NOMO-1 treated with dmso at 0.1 percent for 144 hours (cell line): ENCODE measurements around the gene LILRA6.
"Not testable (repeated sequence)": the region's sequence is repeated elsewhere in the genome, so short reads cannot be mapped to it uniquely, and the experiment has no call there.

Source experiments
- DNase-seq: peaks from one replicate; lab custom pipeline; 2025; ENCODE audit not compliant: unreplicated experiment; lab: John Stamatoyannopoulos, UW

The LILRA6 gene

DNA sequence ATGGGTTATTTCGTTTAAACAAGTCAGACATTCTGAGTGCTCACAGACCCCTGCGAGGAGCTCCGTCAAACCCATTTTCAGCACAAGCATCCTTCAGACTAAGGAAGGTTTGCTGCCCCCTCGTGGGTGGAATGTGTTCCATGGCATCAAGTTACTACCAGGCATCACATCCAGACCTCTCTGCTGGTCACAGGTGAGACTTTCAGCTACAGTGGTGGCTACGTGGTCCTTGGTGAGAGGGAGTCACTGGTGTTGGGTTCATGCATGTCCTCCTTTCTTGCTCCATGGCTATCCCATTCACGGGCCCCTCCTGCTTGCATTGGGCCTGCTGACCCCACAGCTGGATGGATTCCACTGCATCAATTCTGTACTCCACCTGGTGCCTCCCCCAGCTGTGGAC is 23.5 kb upstream of the LILRA6 start:
- peak; percentile 10 for DNase-seq

DNA sequence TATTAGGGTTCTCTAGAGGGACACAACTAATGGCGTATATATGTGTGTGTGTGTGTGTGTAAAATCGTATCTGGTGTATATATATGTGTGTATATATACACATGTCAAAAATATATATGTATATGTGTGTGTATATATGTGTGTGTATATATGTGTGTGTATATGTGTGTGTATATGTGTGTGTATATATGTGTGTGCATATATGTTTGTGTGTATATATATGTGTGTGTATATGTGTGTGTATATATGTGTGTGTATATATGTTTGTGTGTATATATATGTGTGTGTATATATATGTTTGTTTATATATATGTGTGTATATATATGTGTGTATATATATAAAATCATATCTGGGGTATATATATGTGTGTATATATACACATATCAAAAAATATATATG is 19.9 kb upstream of the LILRA6 start:
- DNase-seq = no peak

GRCh38 chr19:54262066-54262465 is 19.5 kb upstream of the LILRA6 start:
- DNase-seq = no peak

GRCh38 chr19:54257116-54257480 is 14.5 kb upstream of the LILRA6 start, which contains the start of gene LILRB5:
TSS of gene LILRB5 (minus strand) at chr19:54257273. CDS start at chr19:54257193, 80 bp downstream.
- no peak for DNase-seq

DNA sequence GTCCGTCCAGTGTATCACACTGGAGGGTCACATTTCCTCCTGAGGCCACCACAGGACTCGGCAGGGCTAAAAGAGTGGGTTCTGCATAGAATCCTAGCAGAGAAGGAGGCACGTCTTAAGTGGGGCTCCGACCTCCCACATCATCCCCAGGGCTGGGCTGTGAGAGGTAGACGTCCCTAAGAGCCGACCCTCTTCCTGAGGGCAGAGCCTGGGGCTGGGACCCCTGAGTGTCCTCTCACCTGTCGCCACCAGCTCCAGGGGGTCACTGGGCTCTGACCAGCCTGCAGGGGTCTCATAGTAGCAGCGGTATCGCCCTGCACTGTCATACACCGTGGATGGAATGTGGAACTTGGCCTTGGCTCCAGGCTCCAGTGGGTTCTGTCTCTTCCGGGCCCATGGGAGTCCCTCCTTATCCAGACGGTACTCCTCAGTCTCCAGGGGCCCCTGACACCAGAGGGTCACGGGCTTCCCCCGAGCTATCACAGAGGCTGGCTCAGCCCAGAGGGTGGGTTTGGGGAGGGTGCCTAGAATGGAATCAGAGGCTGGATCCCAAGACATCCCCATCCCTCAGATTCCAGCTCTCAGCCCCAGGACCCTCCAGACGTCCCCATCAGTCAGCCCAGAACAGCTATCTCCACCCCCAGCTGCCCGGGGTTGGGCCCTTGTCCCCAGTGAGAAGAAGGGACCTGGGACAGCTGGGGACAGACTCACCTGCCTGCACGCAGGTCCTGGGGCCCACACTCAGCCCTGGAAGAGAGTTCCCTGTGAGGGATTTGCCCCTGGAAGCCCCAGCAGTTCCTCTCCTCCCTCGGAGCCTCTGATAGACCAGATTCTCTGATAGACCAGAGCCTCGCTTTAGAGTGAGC is 13.9 kb upstream of the LILRA6 start:
- no peak for DNase-seq

DNA sequence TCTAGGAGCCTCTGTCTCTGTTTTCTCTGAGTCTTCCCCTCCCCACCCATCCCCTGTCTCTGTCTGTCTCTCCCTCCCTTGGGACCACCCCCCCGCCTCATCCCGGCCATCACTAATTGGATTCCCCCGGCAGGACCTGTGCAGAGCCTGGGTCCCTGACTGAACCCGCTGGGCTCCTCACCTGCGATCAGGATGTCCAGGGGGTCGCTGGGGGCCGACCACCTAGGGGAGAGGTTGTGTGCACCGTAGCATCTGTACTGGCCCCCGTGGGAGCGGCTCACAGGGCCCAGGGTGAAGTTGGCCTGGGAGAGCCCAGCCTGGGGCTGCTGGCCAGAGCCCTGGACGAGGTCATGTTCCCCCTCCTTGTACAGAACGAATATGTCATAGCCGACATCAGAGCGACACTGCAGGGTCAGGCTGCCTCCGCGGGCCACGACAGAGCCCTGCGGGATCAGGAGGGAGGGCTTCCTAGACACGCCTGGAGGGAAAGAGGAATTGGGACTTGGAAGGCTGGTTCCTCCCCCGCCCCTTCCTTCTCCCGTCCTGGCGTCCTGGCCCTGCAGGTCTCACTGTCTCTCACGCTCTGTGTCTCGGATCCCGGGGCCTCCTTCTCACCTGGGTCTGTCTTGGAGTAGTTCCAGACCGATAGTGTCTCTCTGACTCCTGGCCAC is 12.7 kb upstream of the LILRA6 start:
- DNase-seq = no peak

DNA sequence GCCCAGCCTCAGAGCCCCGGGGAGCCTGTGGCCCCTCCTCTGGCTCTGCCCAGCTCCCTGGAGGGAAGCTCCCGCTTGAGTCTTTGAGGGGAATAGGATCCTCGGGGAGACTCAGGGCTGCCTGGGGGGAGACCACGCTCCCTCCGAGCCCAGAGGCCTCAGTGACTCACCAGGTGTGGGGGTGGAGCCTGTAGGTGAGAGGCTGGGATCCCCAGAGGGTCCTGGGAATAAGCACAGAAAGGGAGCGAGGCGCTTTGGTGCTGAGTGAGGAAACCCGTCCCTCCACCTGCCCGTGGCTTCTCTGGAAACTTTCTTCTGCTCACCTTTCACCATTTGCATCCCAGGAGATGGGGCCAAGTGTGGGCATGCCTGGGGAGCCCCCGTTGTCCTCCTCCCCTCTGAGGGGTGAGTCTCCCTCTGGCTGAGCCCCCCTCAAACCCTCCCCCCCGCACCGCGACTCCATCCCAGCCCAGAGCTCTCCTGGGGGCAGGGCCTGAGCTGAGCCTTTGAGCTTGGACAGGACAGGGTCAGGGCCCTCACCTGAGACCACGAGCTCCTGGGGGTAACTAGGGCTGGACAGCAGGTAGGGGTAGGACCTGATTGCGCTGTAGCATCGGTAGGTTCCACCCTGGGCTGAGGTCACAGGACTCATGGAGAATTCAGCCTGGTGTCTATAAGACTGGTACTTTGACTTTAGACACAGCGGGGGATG is 11.8 kb upstream of the LILRA6 start:
- DNase-seq = no peak

DNA sequence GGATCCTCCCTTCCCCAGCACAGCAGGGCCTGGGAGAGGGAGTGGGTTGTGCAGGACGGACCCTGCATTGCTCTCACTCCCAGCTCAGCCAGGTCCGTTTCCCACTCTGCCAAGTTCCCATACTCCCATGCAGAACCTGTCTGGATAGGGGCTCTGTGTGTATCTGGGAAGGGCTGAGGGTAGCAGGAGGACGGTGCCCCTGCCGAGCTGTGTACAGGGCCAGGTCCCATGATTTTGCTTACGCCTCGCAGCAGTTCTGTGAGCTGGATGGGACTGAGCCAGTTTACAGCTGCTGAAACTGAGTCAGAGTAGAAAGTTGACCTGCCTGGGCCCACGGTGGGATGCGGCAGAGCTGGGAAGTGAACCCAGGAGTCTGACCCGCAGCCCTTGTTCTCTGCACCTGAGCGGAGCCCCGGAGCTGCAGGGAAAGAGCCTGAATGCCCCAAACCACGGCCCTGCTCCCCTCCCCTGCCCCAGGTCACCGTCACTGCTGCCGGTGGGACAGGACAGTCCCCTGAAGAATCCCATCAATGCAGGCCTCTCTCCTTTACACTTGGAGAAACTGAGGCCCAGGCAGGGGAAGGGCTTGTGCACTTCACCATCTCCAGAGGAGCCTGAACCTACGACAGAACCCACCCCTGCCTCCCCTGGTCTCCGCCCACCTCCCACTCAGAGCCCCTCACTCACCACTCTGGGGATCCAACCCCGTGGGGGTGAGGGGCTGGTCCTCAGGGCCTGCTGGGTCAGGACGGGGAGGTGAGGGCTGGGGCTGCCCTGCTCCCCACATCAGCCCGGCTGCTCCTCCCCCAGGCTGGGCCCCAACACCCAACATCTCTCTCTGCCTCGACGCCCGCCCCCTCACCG is 11.0 kb upstream of the LILRA6 start:
- DNase-seq = no peak

DNA sequence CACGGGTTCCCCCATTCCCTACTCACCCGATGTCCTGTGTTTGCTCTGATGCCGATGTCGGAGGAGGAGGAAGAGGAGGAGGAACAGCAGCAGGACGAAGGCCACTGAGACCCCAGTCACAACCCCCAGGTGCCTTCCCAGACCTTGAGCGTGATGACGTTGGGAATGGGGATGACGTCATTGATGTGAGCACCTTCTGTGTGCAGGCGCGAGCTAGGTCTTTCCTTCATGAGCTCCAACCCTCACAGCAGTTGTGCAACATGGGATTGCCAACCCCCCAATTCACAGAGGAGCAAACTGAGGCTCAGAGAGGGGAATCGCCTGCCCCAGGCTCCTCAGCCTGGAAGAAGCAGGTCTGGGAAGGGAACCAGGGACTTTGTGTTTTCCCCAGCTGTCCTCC is 10.3 kb upstream of the LILRA6 start:
- no peak for DNase-seq

GRCh38 chr19:54252243-54252642 is 9.7 kb upstream of the LILRA6 start:
- no peak for DNase-seq

DNA sequence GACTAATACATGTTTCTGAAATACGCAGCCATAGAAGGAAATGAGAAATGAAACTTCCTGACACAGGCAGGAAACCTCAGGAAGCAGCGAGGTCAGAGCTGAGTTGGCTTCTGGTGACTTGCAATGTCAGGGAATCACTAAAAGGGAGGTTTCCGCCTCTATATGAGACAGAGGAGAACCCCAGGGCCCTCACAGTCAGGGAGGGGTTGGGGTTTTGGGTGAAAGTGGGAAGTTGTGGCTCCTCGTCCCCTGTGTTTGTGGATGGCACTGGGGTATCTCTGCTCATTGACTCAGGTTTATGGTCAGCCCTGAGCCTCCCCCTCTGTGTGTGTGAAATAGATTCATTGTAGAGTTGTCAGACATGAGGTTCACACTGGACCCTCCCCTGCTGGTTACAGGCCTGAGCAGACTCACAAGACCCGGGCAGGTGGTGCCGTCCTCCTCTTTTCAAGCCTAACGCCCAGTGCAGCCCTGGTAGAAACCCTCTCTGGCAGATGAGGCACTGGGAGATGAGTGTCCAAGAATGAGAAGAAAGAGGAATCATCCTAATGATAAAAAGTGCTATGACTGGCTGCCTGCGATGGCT is 5.5 kb upstream of the LILRA6 start:
- DNase-seq = peak; percentile 85

DNA sequence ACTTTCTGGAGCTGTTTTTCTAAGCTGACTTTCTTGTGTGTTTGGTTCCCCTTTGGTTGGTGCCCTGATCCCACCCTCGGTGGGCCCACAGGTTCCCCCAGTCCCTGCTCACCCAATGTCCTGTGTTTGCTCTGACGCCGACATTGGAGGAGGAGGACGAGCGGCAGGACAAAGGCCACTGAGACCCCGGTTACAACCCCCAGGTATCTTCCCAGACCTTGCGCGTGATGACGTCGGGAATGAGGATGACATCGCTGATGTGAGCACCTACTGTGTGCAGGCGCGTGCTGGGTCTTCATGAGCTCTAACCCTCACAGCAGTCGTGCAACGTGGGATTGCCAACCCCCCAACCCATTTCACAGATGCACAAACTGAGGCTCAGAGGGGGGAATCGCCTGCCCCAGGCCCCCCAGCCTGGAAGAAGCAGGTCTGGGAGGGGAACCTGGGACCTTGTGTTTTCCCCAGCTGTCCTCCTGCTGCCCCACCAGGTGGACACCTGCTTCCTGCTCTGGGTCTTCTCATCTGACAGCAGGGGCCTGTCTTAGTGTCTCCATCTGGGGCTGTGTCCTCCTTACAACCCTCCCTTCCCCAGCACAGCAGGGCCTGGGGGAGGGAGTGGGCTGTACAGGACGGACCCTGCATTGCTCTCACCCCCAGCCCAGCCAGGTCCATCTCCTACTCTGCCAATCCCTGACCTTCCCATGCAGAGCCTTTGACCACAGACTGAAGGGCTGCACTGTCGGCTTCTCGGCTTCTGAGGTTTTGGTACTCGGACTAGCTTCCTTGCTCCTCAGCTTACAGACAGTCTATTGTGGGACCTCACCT is 4.7 kb upstream of the LILRA6 start:
- no peak for DNase-seq

GRCh38 chr19:54245936-54246335 is 3.3 kb upstream of the LILRA6 start:
- DNase-seq = no peak

DNA sequence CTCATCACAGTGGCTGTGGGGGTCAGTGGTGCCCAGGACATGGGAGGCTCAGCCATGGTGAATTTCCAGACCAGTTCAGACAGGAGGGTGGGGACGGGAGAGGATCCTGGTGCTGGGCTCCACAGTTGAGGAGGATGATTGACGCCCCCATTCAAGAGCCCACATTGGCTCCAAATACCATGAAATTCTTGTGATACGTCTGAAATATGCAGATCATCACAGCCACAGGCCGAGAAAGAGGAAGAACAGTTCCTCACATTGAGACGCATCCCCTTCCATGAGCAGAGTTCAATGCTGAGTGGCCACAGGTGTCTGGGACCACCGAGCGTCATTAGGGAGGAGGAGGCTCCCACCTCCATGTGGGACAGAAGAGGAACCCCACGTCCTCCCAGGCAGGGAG is 1.2 kb upstream of the LILRA6 start:
- DNase-seq = not testable (repeated sequence)

- DNase-seq = not testable (repeated sequence)
These were observed 356 bp downstream of the LILRA6 start for GRCh38 chr19:54242234-54242633.

GRCh38 chr19:54240372-54241336 is 1.9 kb downstream of the LILRA6 start:
- DNase-seq = not testable (repeated sequence)

GRCh38 chr19:54239491-54240371 is 2.9 kb downstream of the LILRA6 start:
- DNase-seq = not testable (repeated sequence)
